ENCODE results near the gene LYPD6B. TPM values are rescaled to one million over a fixed set of nuclear protein-coding genes. Genes with fewer than 3 reads are reported as not detected.

The LYPD6B gene
- polyA plus RNA-seq, 1 experiment = 0.26 TPM

DNA sequence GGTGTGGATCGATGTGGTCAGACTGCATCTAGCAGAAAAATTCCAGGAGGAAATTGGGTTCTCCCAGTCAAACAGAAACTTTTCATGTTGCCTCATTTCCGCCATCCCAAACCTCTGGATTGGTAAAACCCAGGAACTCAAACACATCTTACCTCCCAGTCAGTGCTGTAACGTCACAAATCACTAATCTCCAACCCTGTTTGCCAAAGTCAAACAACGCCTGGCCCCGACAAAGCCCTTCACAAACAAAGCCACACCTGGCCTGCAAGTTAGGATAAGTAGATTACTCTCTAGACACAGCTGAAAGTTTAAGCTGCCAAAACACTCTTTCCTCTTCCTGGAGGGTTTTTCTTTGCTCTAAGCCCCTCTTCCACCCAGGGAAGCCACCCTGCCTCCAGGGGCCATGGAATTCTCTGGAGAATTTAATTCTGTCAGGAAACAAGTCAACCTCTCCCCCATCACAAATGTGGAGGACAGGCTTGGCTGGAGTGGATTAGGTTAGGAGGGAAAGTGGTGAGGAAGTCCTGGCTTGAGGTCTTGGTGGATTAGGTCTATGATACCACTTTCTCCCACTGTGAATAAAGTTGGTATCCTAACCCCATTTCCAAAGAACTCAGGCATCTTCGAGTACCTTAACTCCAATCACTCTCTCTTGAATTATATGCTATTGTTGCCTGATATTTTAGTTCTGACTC, 86.7 kb downstream of the LYPD6B start:
- CTCF ChIA-PET = no interaction called here
- no peaks in the 10 kb centered on the region for H3K9me3 ChIP-seq (ENCODE audit: control insufficient read depth, insufficient read depth, low read length)
- no peak for TF ChIP-seq CTCF (IDR thresholded peaks at IDR 0.05; ENCODE audit: low read depth, low read length)
- H3K4me3 ChIP-seq (ENCODE audit: low read depth, low read length) = no peak overlapping the region
- POLR2A ChIA-PET = no interaction called here
- no peak for DNase-seq (ENCODE audit: low read depth, low spot score)
- H3K27ac ChIP-seq (ENCODE audit: low read depth, low read length) = no peak overlapping the region
- H3K27me3 ChIP-seq (ENCODE audit: control insufficient read depth, insufficient read depth, low read length) = peaks cover 3% of the 10 kb centered on the region

GRCh38 chr2:149129433-149129832, 90.9 kb downstream of the LYPD6B start:
- H3K27me3 ChIP-seq (ENCODE audit: control insufficient read depth, insufficient read depth, low read length) = peaks cover 3% of the 10 kb centered on the region
- H3K9me3 ChIP-seq (ENCODE audit: control insufficient read depth, insufficient read depth, low read length) = no peaks in the 10 kb centered on the region
- H3K4me3 ChIP-seq (ENCODE audit: low read depth, low read length) = no peak overlapping the region
- CTCF ChIA-PET = no interaction called here
- no peak overlapping the region for H3K27ac ChIP-seq (ENCODE audit: low read depth, low read length)
- TF ChIP-seq CTCF (IDR thresholded peaks at IDR 0.05; ENCODE audit: low read depth, low read length) = no peak
- no peak for DNase-seq (ENCODE audit: low read depth, low spot score)
- POLR2A ChIA-PET = no interaction called here

DNA sequence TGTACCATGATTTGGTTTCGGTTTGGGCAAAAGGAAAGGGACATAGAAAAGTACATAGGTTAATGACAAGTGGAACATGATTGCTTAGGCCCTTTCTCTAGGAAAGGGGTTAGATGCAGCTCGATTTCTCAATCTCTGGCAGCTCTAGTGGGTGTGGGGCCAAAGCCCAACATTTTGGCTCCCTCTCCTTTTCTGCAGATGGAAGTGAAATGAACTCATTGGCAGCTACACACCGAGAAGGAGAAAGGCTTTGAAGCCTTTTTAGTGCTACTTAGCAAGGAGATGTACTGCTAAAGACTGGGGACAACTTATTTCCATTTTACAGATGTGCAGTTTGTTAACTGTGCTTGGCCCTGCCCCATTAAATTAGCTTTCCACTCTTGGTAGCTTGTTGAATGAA, 93.8 kb downstream of the LYPD6B start:
- no peaks in the 10 kb centered on the region for H3K9me3 ChIP-seq (ENCODE audit: control insufficient read depth, insufficient read depth, low read length)
- H3K4me3 ChIP-seq (ENCODE audit: low read depth, low read length) = no peak overlapping the region
- ChIA-PET CTCF (no interaction called here), POLR2A (no interaction called here)
- TF ChIP-seq CTCF (IDR thresholded peaks at IDR 0.05; ENCODE audit: low read depth, low read length) = no peak
- H3K27me3 ChIP-seq (ENCODE audit: control insufficient read depth, insufficient read depth, low read length) = no peaks in the 10 kb centered on the region
- no peak for DNase-seq (ENCODE audit: low read depth, low spot score)
- no peak overlapping the region for H3K27ac ChIP-seq (ENCODE audit: low read depth, low read length)

DNA sequence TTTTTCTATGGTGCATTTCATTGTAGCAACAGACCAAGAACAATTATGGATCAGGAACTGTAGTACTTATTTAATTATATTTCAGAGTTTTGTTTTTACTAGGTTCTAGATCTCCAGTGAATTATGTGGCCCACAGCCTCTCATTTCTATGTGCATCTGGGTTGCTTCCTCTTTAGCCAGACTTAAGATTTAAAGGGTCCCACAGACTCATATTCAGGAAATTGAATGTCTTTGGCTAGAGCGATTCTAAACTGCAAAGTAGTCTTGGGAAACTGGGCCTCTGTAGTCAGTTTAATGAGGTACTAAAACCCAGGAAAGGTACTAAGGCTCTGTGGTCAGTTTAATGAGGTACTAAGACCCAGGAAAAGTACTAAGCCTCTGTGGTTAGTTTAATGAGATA, 94.4 kb downstream of the LYPD6B start:
- no peak for DNase-seq (ENCODE audit: low read depth, low spot score)
- POLR2A ChIA-PET = no interaction called here
- H3K4me3 ChIP-seq (ENCODE audit: low read depth, low read length) = no peak overlapping the region

More for the DNA sequence above, 94.4 kb downstream of the LYPD6B start:
- TF ChIP-seq CTCF (IDR thresholded peaks at IDR 0.05; ENCODE audit: low read depth, low read length) = no peak
- Histone ChIP-seq H3K27me3 (ENCODE audit: control insufficient read depth, insufficient read depth, low read length) (no peaks in the 10 kb centered on the region), H3K9me3 (ENCODE audit: control insufficient read depth, insufficient read depth, low read length) (no peaks in the 10 kb centered on the region), H3K27ac (ENCODE audit: low read depth, low read length) (no peak overlapping the region)
- CTCF ChIA-PET = no interaction called here

Data from AG04450 (cell line).